Peyer's patch (tissue), 4 donors: ENCODE data around the gene ARHGEF26.

Source experiments
- POLR2A ChIP-seq, 2 donors: fragments of 450-650 bp; IDR thresholded peaks; one replicate each; pipeline ENCODE4 v1.5.1; 2017; ENCODE audit warnings: antibody characterized with exemption in 2 of 2, mild to moderate bottlenecking in 2 of 2, moderate library complexity in 2 of 2
- TF ChIP-seq, protein P1 (sequence below), 6 experiments: fragments of 450-650 bp in 4 of 6; fragments of 200-600 bp in 2 of 6; sonication (generic) in 1 of 6; IDR thresholded peaks; one replicate each; pipeline ENCODE4 v1.5.1; 2017 to 2019; ENCODE audit warnings: antibody characterized with exemption in 6 of 6, mild to moderate bottlenecking in 3 of 6, moderate library complexity in 1 of 6

DNA sequence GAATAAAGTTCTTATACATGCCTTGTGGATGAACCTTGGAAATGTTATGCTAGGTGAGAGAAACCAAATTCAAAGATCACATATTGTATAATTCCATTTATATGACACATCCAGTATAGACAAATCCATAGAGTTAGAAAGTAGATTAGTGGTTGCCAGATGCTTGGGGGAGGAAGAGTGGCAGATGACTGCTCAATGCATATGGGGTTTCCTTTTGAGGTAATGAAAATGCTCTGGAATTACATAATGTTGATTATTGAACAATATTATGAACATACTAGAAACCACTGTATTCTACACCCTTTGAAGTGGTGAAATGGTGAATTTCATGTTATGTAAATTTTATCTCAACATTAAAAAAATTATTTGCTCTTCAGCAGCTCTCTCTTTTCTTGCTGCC lies 102.3 kb downstream of the ARHGEF26 start:
- TF ChIP-seq, protein P1, sequence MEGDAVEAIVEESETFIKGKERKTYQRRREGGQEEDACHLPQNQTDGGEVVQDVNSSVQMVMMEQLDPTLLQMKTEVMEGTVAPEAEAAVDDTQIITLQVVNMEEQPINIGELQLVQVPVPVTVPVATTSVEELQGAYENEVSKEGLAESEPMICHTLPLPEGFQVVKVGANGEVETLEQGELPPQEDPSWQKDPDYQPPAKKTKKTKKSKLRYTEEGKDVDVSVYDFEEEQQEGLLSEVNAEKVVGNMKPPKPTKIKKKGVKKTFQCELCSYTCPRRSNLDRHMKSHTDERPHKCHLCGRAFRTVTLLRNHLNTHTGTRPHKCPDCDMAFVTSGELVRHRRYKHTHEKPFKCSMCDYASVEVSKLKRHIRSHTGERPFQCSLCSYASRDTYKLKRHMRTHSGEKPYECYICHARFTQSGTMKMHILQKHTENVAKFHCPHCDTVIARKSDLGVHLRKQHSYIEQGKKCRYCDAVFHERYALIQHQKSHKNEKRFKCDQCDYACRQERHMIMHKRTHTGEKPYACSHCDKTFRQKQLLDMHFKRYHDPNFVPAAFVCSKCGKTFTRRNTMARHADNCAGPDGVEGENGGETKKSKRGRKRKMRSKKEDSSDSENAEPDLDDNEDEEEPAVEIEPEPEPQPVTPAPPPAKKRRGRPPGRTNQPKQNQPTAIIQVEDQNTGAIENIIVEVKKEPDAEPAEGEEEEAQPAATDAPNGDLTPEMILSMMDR (IDR thresholded peaks at IDR 0.05), result no peak
- TF ChIP-seq POLR2A (IDR thresholded peaks at IDR 0.05), result no peak
